ENCODE measurements around the gene LIPF. TPM values are rescaled to one million over a fixed set of nuclear protein-coding genes. Genes with fewer than 3 reads are reported as not detected.

LIPF gene
- total and polyA plus RNA-seq, 2 of the 4 experiments (the other 2 are of a cell fraction), result not detected

DNA sequence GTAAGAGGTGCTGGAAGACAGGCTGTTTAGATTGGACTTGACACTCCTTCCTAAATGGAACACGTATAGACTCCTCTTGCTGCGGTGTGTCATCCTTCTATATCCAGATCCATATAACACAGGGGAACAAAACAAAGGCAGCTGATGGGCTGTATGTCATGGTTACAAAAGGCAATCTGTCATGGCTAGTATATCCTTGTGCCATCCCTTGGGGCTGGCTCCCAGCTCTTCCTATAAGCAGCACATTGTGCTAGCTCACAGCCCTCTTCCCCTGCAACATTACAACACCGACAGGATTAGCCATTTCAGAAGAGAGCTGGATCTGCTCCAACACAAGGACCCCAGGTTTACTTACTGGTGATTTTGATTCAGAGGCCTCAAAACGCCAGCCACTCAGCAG, 57.1 kb downstream of the LIPF start:
- no peak overlapping the region for H4K8ac ChIP-seq (ENCODE audit: low read depth in 2 of 2, low read length in 2 of 2)
- ChIA-PET CTCF (no interaction called here), POLR2A (ENCODE audit: unreplicated experiment) (no interaction called here)
- TF ChIP-seq FOS (IDR thresholded peaks at IDR 0.05; ENCODE audit: low read depth, low read length) (no peak), MAFK (IDR thresholded peaks at IDR 0.05; ENCODE audit: low read depth, low read length) (no peak), CTCF (conservative IDR thresholded peaks at IDR 0.05; ENCODE audit: low read depth, low read length) (no peak)
- no peak for DNase-seq
- no peak for ATAC-seq (ENCODE audit: low read depth)
- H3K36me3 ChIP-seq (ENCODE audit: control insufficient read depth, insufficient read depth, low read length), result no peaks in the 10 kb centered on the region
- H2BK120ac ChIP-seq (ENCODE audit: low read depth, low read length), result no peak overlapping the region
- no peaks in the 10 kb centered on the region for H3K9me1 ChIP-seq (ENCODE audit: insufficient read depth, low read length)
- no peak overlapping the region for H3K4ac ChIP-seq (ENCODE audit: low read depth, low read length)
- BruUV-seq (replicated peaks), result no TSS peak
- no peaks in the 10 kb centered on the region for H3K4me1 ChIP-seq (ENCODE audit: control insufficient read depth, insufficient read depth, low read length)
- no peak overlapping the region for H3K9ac ChIP-seq (ENCODE audit: low read depth, low read length)
- no peak overlapping the region for H3K18ac ChIP-seq (ENCODE audit: low read depth, low read length)
- H4K5ac ChIP-seq (ENCODE audit: low read depth, low read length), result no peak overlapping the region
- H3K14ac ChIP-seq (replicated peaks; ENCODE audit: low read depth, low read length), result no peak overlapping the region
- no peak overlapping the region for H4K91ac ChIP-seq (ENCODE audit: insufficient read depth, low read depth, low read length)
- intact Hi-C loops (cut with micrococcal nuclease), result no loop called here
- no peak overlapping the region for H2BK20ac ChIP-seq (ENCODE audit: low read depth, low read length)
- no peak overlapping the region for H3K23ac ChIP-seq (ENCODE audit: low read depth, low read length)
- in situ Hi-C loops (cut with MboI; ENCODE audit: low sequenced_read_pairs), result no loop called here
- no peak overlapping the region for H3K4me3 ChIP-seq (ENCODE audit: insufficient read depth, low read depth, low read length)
- no peak overlapping the region for H2AK9ac ChIP-seq (replicated peaks; ENCODE audit: low read depth, low read length, poor library complexity)
- H3K9me3 ChIP-seq (ENCODE audit: control insufficient read depth, insufficient read depth, low read length), result no peaks in the 10 kb centered on the region
- no peaks in the 10 kb centered on the region for H4K20me1 ChIP-seq (ENCODE audit: insufficient read depth, low read length)
- H2BK15ac ChIP-seq (ENCODE audit: low read depth, low read length), result no peak overlapping the region
- no peak overlapping the region for H2AK5ac ChIP-seq (ENCODE audit: low read depth, low read length)
- peaks cover 20% of the 10 kb centered on the region for H3K27me3 ChIP-seq (ENCODE audit: control insufficient read depth, insufficient read depth, low read length)
- H2BK5ac ChIP-seq (ENCODE audit: low read depth, low read length, poor library complexity, severe bottlenecking), result no peak overlapping the region
- H3K56ac ChIP-seq (ENCODE audit: extremely low read depth, insufficient read depth, low read length), result no peak overlapping the region
- dilution Hi-C loops (cut with HindIII; ENCODE audit: low sequenced_read_pairs, unreplicated experiment), result no loop called here
- H3K79me1 ChIP-seq (ENCODE audit: low read depth in 1 of 2, low read length in 2 of 2), result no peaks in the 10 kb centered on the region
- WGBS, 2 experiments (ENCODE audit: extremely low coverage in 2 of 2, insufficient read length in 1 of 2), result 44% methylated on average over 1 of the region's 4 CpGs; no CpG with 5 or more reads in 1 of the 2 experiments
- no peak overlapping the region for H3K4me2 ChIP-seq (ENCODE audit: low read depth, low read length)
- H2AFZ ChIP-seq (replicated peaks; ENCODE audit: low read length, poor library complexity), result no peak overlapping the region
- no peak overlapping the region for H3K27ac ChIP-seq (ENCODE audit: insufficient read depth, low read length)
